GM18511 (cell line): Measurements from ENCODE around the gene COPS9.

Experiments
- ATAC-seq: cut with Tn5 transposase; IDR thresholded peaks from one replicate; pipeline ENCODE4 v1.9.1; 2021; ENCODE audit warnings: mild to moderate bottlenecking, moderate library complexity; ENCODE audit not compliant: unreplicated experiment

Gene COPS9

GRCh38 chr2:240136013-240136670 is at the start of gene COPS9:
TSS of gene COPS9 (minus strand) at chr2:240136305. CDS start at chr2:240136284, 21 bp downstream.
- ATAC-seq, result peak; percentile 97

- ATAC-seq, result no peak
These were observed 48.6 kb upstream of the COPS9 start for GRCh38 chr2:240184656-240185055.

- no peak for ATAC-seq
These were observed 47.9 kb upstream of the COPS9 start for GRCh38 chr2:240183875-240184590.

- no peak for ATAC-seq
These were observed 47.1 kb upstream of the COPS9 start for GRCh38 chr2:240183006-240183874.

- ATAC-seq, result no peak
These were observed 46.4 kb upstream of the COPS9 start for GRCh38 chr2:240182476-240182875.

- ATAC-seq, result no peak
These were observed 45.9 kb upstream of the COPS9 start for GRCh38 chr2:240182001-240182400.

- no peak for ATAC-seq
These were observed 44.0 kb upstream of the COPS9 start for GRCh38 chr2:240179941-240180666.

GRCh38 chr2:240179186-240179815 is 43.2 kb upstream of the COPS9 start:
- ATAC-seq, result no peak

- no peak for ATAC-seq
These were observed 42.5 kb upstream of the COPS9 start for GRCh38 chr2:240178564-240178963.

- no peak for ATAC-seq
These were observed 38.4 kb upstream of the COPS9 start for GRCh38 chr2:240174496-240174895.

- ATAC-seq, result no peak
These were observed 36.2 kb upstream of the COPS9 start for GRCh38 chr2:240172071-240172895.

- ATAC-seq, result no peak
These were observed 34.8 kb upstream of the COPS9 start for GRCh38 chr2:240170883-240171282.

- no peak for ATAC-seq
These were observed 34.2 kb upstream of the COPS9 start for GRCh38 chr2:240170354-240170735.

- ATAC-seq, result no peak
These were observed 33.6 kb upstream of the COPS9 start for GRCh38 chr2:240169486-240170353.

- no peak for ATAC-seq
These were observed 32.6 kb upstream of the COPS9 start for GRCh38 chr2:240168546-240169361.

GRCh38 chr2:240168041-240168440 is 31.9 kb upstream of the COPS9 start:
- no peak for ATAC-seq

- ATAC-seq, result no peak
These were observed 31.4 kb upstream of the COPS9 start for GRCh38 chr2:240167588-240167880.
